A549 (cell line): ENCODE measurements around the gene APOH. TPM values are rescaled to one million over a fixed set of nuclear protein-coding genes. Genes with fewer than 3 reads are reported as not detected.

Experiments
- ATAC-seq, 2 experiments: fragments of 200-7000 bp in 1 of 2; fragments of >200 bp in 1 of 2; cut with Nextera tagmentation in 1 of 2; cut with Tn5 transposase in 1 of 2; 3 replicates each; pipeline versions ENCODE4 v1.8.0 to v1.9.1; 2018 to 2020; ENCODE audit warnings: mild to moderate bottlenecking in 1 of 2, moderate library complexity in 1 of 2
- CTCF ChIA-PET: fragments of 300-600 bp; sonication (Branson Sonifier 250); formaldehyde crosslinking; extraction: SDS; loops from one replicate; lab custom pipeline; 2021; ENCODE audit warnings: antibody characterized with exemption, inconsistent platforms; lab: Yijun Ruan, JAX
- POLR2A ChIA-PET: fragments of 350-600 bp; formaldehyde crosslinking; extraction: SDS; loops from one replicate; lab custom pipeline; 2021; ENCODE audit warnings: antibody characterized with exemption, inconsistent platforms; lab: Yijun Ruan, JAX
- DNase-seq, 2 experiments: peaks; one replicate each; pipeline versions ENCODE4 v3.0.0 to v3.0.0-alpha.2; 2011 to 2016; ENCODE audit warnings: low read depth in 1 of 2, low spot score in 1 of 2
- FAIRE-seq: peaks from 2 replicates; lab custom pipeline; 2011; peaks lifted over from hg19 to GRCh38; lab: Jason Lieb, UNC
- H3K27ac ChIP-seq, 2 experiments: fragments of >200 bp; sonication (Bioruptor Twin); formaldehyde crosslinking; 3 replicates each; pipeline ENCODE4 v1.5.1; 2016 to 2017
- H3K4me1 ChIP-seq: fragments of >200 bp; sonication (Bioruptor Twin); formaldehyde crosslinking; 3 replicates; pipeline ENCODE4 v1.6.1; 2016
- H3K4me2 ChIP-seq: fragments of >200 bp; sonication (Bioruptor Twin); formaldehyde crosslinking; 3 replicates; pipeline ENCODE4 v1.6.1; 2016
- H3K4me3 ChIP-seq: fragments of >200 bp; sonication (Bioruptor Twin); formaldehyde crosslinking; 3 replicates; pipeline ENCODE4 v1.5.1; 2016
- H3K9me3 ChIP-seq: fragments of >200 bp; sonication (Bioruptor Twin); formaldehyde crosslinking; 3 replicates; pipeline ENCODE4 v1.6.1; 2016
- BHLHE40 ChIP-seq: IDR thresholded peaks from 2 replicates; pipeline ENCODE4 v1.6.1; 2012; ENCODE audit warnings: low read depth, low read length, inconsistent platforms
- CEBPB ChIP-seq, 2 experiments: fragments of >200 bp in 1 of 2; sonication (Bioruptor Twin) in 1 of 2; formaldehyde crosslinking in 1 of 2; IDR thresholded peaks; 2 replicates each; pipeline ENCODE4 v1.6.1; 2012 to 2016
- CTCF ChIP-seq: fragments of >200 bp; sonication (Bioruptor Twin); formaldehyde crosslinking; IDR thresholded peaks from 3 replicates; pipeline ENCODE4 v1.5.1; 2016
- ESRRA ChIP-seq: fragments of 150-350 bp; IDR thresholded peaks from 2 replicates; pipeline ENCODE4 v1.6.1; 2014; ENCODE audit warnings: mild to moderate bottlenecking, low read length, borderline replicate concordance
- FOSL2 ChIP-seq, 2 experiments: fragments of 450-650 bp in 1 of 2; fragments of >200 bp in 1 of 2; sonication (Bioruptor Twin) in 1 of 2; formaldehyde crosslinking; IDR thresholded peaks; 2 replicates each; pipeline versions ENCODE4 v1.5.0 to v1.6.1; 2016 to 2020; ENCODE audit warnings: mild to moderate bottlenecking in 1 of 2, moderate library complexity in 1 of 2
- GATA3 ChIP-seq: IDR thresholded peaks from 2 replicates; pipeline ENCODE4 v1.6.1; 2012; ENCODE audit warnings: borderline replicate concordance
- HDAC2 ChIP-seq: fragments of 200-600 bp; sonication (generic); IDR thresholded peaks from 2 replicates; pipeline ENCODE4 v1.6.1; 2016
- HOXA7 ChIP-seq: fragments of 250-450 bp; sonication (Bioruptor Pico); IDR thresholded peaks from 2 replicates; pipeline ENCODE4 v1.5.0; 2020; ENCODE audit warnings: mild to moderate bottlenecking, moderate library complexity
- HOXB13 ChIP-seq: fragments of 250-450 bp; sonication (Bioruptor Pico); IDR thresholded peaks from 2 replicates; pipeline ENCODE4 v1.5.0; 2020; ENCODE audit warnings: low read depth, mild to moderate bottlenecking, moderate library complexity
- JUN ChIP-seq, 2 experiments: fragments of >200 bp; sonication (Bioruptor Twin); formaldehyde crosslinking; IDR thresholded peaks; 2 replicates in 1 of 2; 3 replicates in 1 of 2; pipeline ENCODE4 v1.6.1; 2016 to 2017
- MAFK ChIP-seq: fragments of 450-650 bp; IDR thresholded peaks from 2 replicates; pipeline ENCODE4 v1.6.1; 2014; ENCODE audit not compliant: partially characterized antibody
- MAX ChIP-seq: IDR thresholded peaks from 2 replicates; pipeline ENCODE4 v1.6.1; 2012
- MYC ChIP-seq: IDR thresholded peaks from 2 replicates; pipeline ENCODE4 v1.6.1; 2012; ENCODE audit warnings: mild to moderate bottlenecking, inconsistent platforms, low read length, improper control_type of control experiment, borderline replicate concordance
- NPAS2 ChIP-seq: fragments of 250-450 bp; sonication (Bioruptor Pico); IDR thresholded peaks from 2 replicates; pipeline ENCODE4 v1.8.0; 2022; ENCODE audit warnings: mild to moderate bottlenecking, moderate library complexity, borderline replicate concordance
- RAD21 ChIP-seq, 2 experiments: fragments of >200 bp in 1 of 2; sonication (Bioruptor Twin) in 1 of 2; formaldehyde crosslinking in 1 of 2; IDR thresholded peaks in 1 of 2; conservative IDR thresholded peaks in 1 of 2; 2 replicates in 1 of 2; 3 replicates in 1 of 2; pipeline ENCODE4 v1.6.1; 2012 to 2018; ENCODE audit warnings: inconsistent platforms in 1 of 2
- REST ChIP-seq: fragments of 200-600 bp; sonication (generic); IDR thresholded peaks from 2 replicates; pipeline ENCODE4 v1.6.1; 2016; ENCODE audit warnings: antibody characterized with exemption, mild to moderate bottlenecking, moderate library complexity
- RNF2 ChIP-seq: fragments of 200-600 bp; sonication (generic); IDR thresholded peaks from 2 replicates; pipeline ENCODE4 v1.6.1; 2016; ENCODE audit warnings: low read depth, mild to moderate bottlenecking, antibody characterized with exemption, moderate library complexity, borderline replicate concordance
- SMC3 ChIP-seq: fragments of >200 bp; sonication (Bioruptor Twin); formaldehyde crosslinking; IDR thresholded peaks from 3 replicates; pipeline ENCODE4 v1.6.1; 2018; ENCODE audit warnings: inconsistent platforms
- whole genome bisulfite sequencing: methylation state at CpG from one replicate; pipeline ENCODE4 v1.1.6; 2017; ENCODE audit errors: missing lambda C conversion rate; 5-methylcytosine and 5-hydroxymethylcytosine counted together
- polyA plus RNA-seq, 4 experiments: library from polyadenylated mRNA; depleted of rRNA in 3 of 4; stranded (reverse); fragments of >200 nt; fragmentation: RNase III in 1 of 4; extraction: RNeasy Plus Mini Kit Qiagen cat#74134 plus additional on column Dnase treatment in 1 of 4; gene quantifications; 2 replicates in 3 of 4; 3 replicates in 1 of 4; pipeline ENCODE4 v1.2.3, GENCODE V29; 2011 to 2017

APOH gene
- polyA plus RNA-seq, 2 of the 4 experiments (the other 2 are of a cell fraction): 6.9 to 26.1 TPM

GRCh38 chr17:66203274-66204015 lies 25.8 kb downstream of the APOH start:
- POLR2A ChIA-PET: no interaction called here
- no peaks in the 10 kb centered on the region for H3K9me3 ChIP-seq
- peak in 1 of 2 experiments; percentile 17; a peak in 2 of 6 replicates for ATAC-seq
- FAIRE-seq: no peak
- H3K4me3 ChIP-seq: no peak overlapping the region
- WGBS: 82% methylated on average over 8 of the region's 8 CpGs
- CTCF ChIA-PET: interaction anchor here (0.6 to 4.8 kb wide), 9 partner anchors 9 to 563 kb away, joined by 3 to 59 read pairs (median 6); no protein-coding TSS in a partner anchor
- no peak for DNase-seq
- H3K4me1 ChIP-seq: peaks cover 5% of the 10 kb centered on the region
- peak overlapping the region in 1 of 2 experiments; percentile 33; a peak in 2 of 6 replicates for H3K27ac ChIP-seq
- no peak overlapping the region for H3K4me2 ChIP-seq
- no peak for TF ChIP-seq MAFK
- no peak for TF ChIP-seq CEBPB (IDR thresholded peaks at IDR 0.05)
- TF ChIP-seq ESRRA: no peak
- no peak for TF ChIP-seq JUN (IDR thresholded peaks at IDR 0.05)
- TF ChIP-seq HDAC2: no peak
- TF ChIP-seq NPAS2 (CRISPR knock-in tag): no peak

GRCh38 chr17:66200685-66201092 lies 28.5 kb downstream of the APOH start:
- DNase-seq (peak; percentile 77 to 89), ATAC-seq (peak; percentile 75 to 81), FAIRE-seq (peak; percentile 99)
- POLR2A ChIA-PET: no interaction called here
- 2% methylated on average over 3 of the region's 3 CpGs for WGBS
- Histone ChIP-seq H3K27ac (peak overlapping the region; percentile 8 to 14; a peak in 2 of 6 replicates), H3K4me3 (no peak overlapping the region), H3K4me1 (peaks cover 5% of the 10 kb centered on the region), H3K9me3 (no peaks in the 10 kb centered on the region)
- CTCF ChIA-PET: interaction anchor here (0.6 to 4.8 kb wide), 93 partner anchors 8 to 1170 kb away, joined by 3 to 59 read pairs (median 4); partner anchors contain the start of genes APOH and CEP112
- TF ChIP-seq FOSL2 (IDR thresholded peaks at IDR 0.05): no peak
- no peak for TF ChIP-seq FOSL2 (CRISPR knock-in tag; IDR thresholded peaks at IDR 0.05)
- peak; percentile 99 for TF ChIP-seq BHLHE40
- no peak for TF ChIP-seq RNF2
- TF ChIP-seq MYC: peak; percentile 83; the same call in 1 of the 2 replicates
- no peak for TF ChIP-seq HOXB13 (CRISPR knock-in tag)
- peak; percentile 95 for TF ChIP-seq MAX
- peak; percentile 98 for TF ChIP-seq CTCF
- no peak for TF ChIP-seq REST
- TF ChIP-seq SMC3: peak; percentile 98
- TF ChIP-seq JUN (IDR thresholded peaks at IDR 0.05): no peak
- 0 out of 2 replicates have a peak, but pooled peaks have one; percentile 21 for TF ChIP-seq GATA3
- no peak for TF ChIP-seq HOXA7
- peak; percentile 99 for TF ChIP-seq RAD21 (conservative IDR thresholded peaks at IDR 0.05 in 1 of 2, IDR thresholded peaks at IDR 0.05 in 1 of 2)
- TF ChIP-seq NPAS2 (CRISPR knock-in tag): peak; percentile 84
- no peak for TF ChIP-seq MAFK
- TF ChIP-seq, all 56 proteins: peak for 8
- peak overlapping the region; percentile 59 for H3K4me2 ChIP-seq
